DND-41 (cell line): ENCODE results near the gene KRT1.
"Not testable (repeated sequence)": the region's sequence is repeated elsewhere in the genome, so short reads cannot be mapped to it uniquely, and the experiment has no call there.

Experiments
- EZH2 ChIP-seq: IDR thresholded peaks from 3 replicates; pipeline ENCODE4 v1.6.1; 2012; ENCODE audit warnings: borderline replicate concordance, low read depth, mild to moderate bottlenecking, moderate library complexity, low read length, inconsistent platforms; ENCODE audit not compliant: severe bottlenecking
- TF ChIP-seq, protein P1 (sequence below): IDR thresholded peaks from 2 replicates; pipeline ENCODE4 v1.5.1; 2012; ENCODE audit warnings: borderline replicate concordance, low read length, moderate library complexity, mild to moderate bottlenecking; ENCODE audit not compliant: poor library complexity, severe bottlenecking; ENCODE audit errors: extremely low read depth

- TF ChIP-seq, protein P1, sequence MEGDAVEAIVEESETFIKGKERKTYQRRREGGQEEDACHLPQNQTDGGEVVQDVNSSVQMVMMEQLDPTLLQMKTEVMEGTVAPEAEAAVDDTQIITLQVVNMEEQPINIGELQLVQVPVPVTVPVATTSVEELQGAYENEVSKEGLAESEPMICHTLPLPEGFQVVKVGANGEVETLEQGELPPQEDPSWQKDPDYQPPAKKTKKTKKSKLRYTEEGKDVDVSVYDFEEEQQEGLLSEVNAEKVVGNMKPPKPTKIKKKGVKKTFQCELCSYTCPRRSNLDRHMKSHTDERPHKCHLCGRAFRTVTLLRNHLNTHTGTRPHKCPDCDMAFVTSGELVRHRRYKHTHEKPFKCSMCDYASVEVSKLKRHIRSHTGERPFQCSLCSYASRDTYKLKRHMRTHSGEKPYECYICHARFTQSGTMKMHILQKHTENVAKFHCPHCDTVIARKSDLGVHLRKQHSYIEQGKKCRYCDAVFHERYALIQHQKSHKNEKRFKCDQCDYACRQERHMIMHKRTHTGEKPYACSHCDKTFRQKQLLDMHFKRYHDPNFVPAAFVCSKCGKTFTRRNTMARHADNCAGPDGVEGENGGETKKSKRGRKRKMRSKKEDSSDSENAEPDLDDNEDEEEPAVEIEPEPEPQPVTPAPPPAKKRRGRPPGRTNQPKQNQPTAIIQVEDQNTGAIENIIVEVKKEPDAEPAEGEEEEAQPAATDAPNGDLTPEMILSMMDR = not testable (repeated sequence)
- TF ChIP-seq EZH2 = not testable (repeated sequence)
Observed at GRCh38 chr12:52712122-52712521, 31.9 kb upstream of the KRT1 start.
